Loucy (cell line): ENCODE measurements around the gene GCNT2.

Source experiments
- CTCF ChIP-seq: fragments of 200-600 bp; sonication (generic); conservative IDR thresholded peaks from 2 replicates; pipeline ENCODE4 v1.5.1; 2014; ENCODE audit warnings: mild to moderate bottlenecking, antibody characterized with exemption, low read length
- EZH2phosphoT487 ChIP-seq: fragments of 200-600 bp; IDR thresholded peaks from 2 replicates; pipeline ENCODE4 v1.6.1; 2018; ENCODE audit warnings: antibody characterized with exemption, mild to moderate bottlenecking, moderate library complexity, borderline replicate concordance

- TF ChIP-seq CTCF (no peak), EZH2phosphoT487 (no peak)
These were observed 141.6 kb downstream of the GCNT2 start for GRCh38 chr6:10662742-10663141.
